GM18517 (cell line): ENCODE measurements around the gene C12orf56.

Experiments used
- ATAC-seq: cut with Tn5 transposase; IDR thresholded peaks from one replicate; pipeline ENCODE4 v1.9.1; 2021; ENCODE audit warnings: mild to moderate bottlenecking, moderate library complexity; ENCODE audit not compliant: unreplicated experiment

C12orf56 gene

GRCh38 chr12:64390275-64390851 lies at the start of gene C12orf56:
C12orf56 (minus strand) TSS chr12:64390758; CDS start chr12:64390565, 193 bp downstream.
- ATAC-seq: no peak

- ATAC-seq: no peak
Observed at GRCh38 chr12:64440100-64440499, 49.5 kb upstream of the C12orf56 start.

- no peak for ATAC-seq
Observed at GRCh38 chr12:64433915-64434314, 43.4 kb upstream of the C12orf56 start.

GRCh38 chr12:64431791-64432190 lies 41.2 kb upstream of the C12orf56 start:
- no peak for ATAC-seq

- ATAC-seq: no peak
Observed at GRCh38 chr12:64430886-64431285, 40.3 kb upstream of the C12orf56 start.

- ATAC-seq: no peak
Observed at GRCh38 chr12:64428956-64429355, 38.4 kb upstream of the C12orf56 start.

- no peak for ATAC-seq
Observed at GRCh38 chr12:64427988-64428387, 37.4 kb upstream of the C12orf56 start.

GRCh38 chr12:64419696-64420095 lies 29.1 kb upstream of the C12orf56 start:
- no peak for ATAC-seq

- ATAC-seq: no peak
Observed at GRCh38 chr12:64418209-64418608, 27.7 kb upstream of the C12orf56 start.

- no peak for ATAC-seq
Observed at GRCh38 chr12:64413884-64414283, 23.3 kb upstream of the C12orf56 start.

- no peak for ATAC-seq
Observed at GRCh38 chr12:64412459-64412858, 21.9 kb upstream of the C12orf56 start.

GRCh38 chr12:64411427-64411826 lies 20.9 kb upstream of the C12orf56 start:
- ATAC-seq: no peak

GRCh38 chr12:64407342-64408223 lies 17.0 kb upstream of the C12orf56 start:
- no peak for ATAC-seq

- peak; percentile 26 for ATAC-seq
Observed at GRCh38 chr12:64404470-64405256, 14.1 kb upstream of the C12orf56 start.

- ATAC-seq: peak; percentile 95
Observed at GRCh38 chr12:64403707-64404469, 13.3 kb upstream of the C12orf56 start, which contains the start of gene XPOT. XPOT (plus strand) TSS chr12:64404392; CDS start chr12:64410036, 5,644 bp downstream.

- ATAC-seq: no peak
Observed at GRCh38 chr12:64402181-64402580, 11.6 kb upstream of the C12orf56 start.

- ATAC-seq: no peak
Observed at GRCh38 chr12:64400041-64400440, 9.5 kb upstream of the C12orf56 start.

GRCh38 chr12:64395739-64396138 lies 5.2 kb upstream of the C12orf56 start:
- no peak for ATAC-seq

- peak; percentile 79 for ATAC-seq
Observed at GRCh38 chr12:64392221-64392620, 1.7 kb upstream of the C12orf56 start.

- ATAC-seq: no peak
Observed at GRCh38 chr12:64389154-64389553, 1.4 kb downstream of the C12orf56 start.
